ENCODE data around the gene NUAK2.

Gene NUAK2

GRCh38 chr1:205346956-205347574 is 25.5 kb upstream of the NUAK2 start:
- no peak for DNase-seq (ENCODE audit: low spot score)

- no peak for DNase-seq (ENCODE audit: low spot score)
Observed at GRCh38 chr1:205345761-205346160, 24.2 kb upstream of the NUAK2 start.

GRCh38 chr1:205344066-205344928 is 22.8 kb upstream of the NUAK2 start:
- DNase-seq (ENCODE audit: low spot score), result peak; percentile 20

GRCh38 chr1:205343431-205344065 is 22.0 kb upstream of the NUAK2 start:
- no peak for DNase-seq (ENCODE audit: low spot score)

- no peak for DNase-seq (ENCODE audit: low spot score)
Observed at GRCh38 chr1:205342986-205343385, 21.4 kb upstream of the NUAK2 start.

DNA sequence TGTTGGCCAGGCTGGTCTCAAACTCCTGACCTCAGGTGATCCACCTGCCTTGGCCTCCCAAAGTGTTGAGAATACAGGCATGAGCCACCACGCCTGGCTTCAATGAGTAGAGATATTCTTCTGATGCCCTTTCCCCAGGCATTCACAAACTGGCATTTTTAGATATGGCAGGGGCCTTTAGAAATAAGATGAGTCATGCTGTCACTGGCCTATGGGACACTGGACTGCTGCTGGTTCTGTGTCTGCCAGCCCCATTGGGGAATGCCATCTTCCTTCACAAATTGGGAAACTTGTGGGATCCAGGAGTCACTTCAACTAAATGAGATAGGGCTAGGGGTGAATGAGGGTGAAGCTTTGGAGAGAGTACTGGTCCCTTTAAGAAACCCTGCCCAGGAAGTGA is 19.1 kb upstream of the NUAK2 start:
- DNase-seq (ENCODE audit: low spot score), result no peak

DNA sequence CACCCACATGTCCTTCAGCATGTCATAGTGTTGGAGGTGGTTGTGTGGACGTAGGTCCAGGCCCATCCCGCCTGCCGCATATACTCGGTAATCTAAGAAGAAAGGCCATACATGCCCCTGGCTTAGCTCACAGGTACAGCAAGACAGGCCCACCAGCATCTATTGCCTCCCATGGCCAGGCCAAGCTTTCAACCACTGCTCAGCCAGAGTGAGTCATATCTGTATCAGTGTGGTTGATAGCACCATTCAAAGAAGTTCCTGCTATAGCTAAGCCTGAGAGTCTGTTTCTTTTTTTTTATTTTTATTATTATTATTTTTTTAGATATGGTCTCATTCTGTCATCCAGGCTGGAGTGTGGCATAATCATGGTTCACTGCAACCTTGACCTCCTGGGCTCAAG is 18.2 kb upstream of the NUAK2 start:
- no peak for DNase-seq (ENCODE audit: low spot score)

- no peak for DNase-seq (ENCODE audit: low spot score)
Observed at GRCh38 chr1:205339197-205339702, 17.7 kb upstream of the NUAK2 start.

- no peak for DNase-seq (ENCODE audit: low spot score)
Observed at GRCh38 chr1:205338011-205338410, 16.5 kb upstream of the NUAK2 start.

GRCh38 chr1:205337481-205337880 is 15.9 kb upstream of the NUAK2 start:
- no peak for DNase-seq (ENCODE audit: low spot score)

GRCh38 chr1:205335692-205336091 is 14.1 kb upstream of the NUAK2 start:
- peak; percentile 78 for DNase-seq (ENCODE audit: low spot score)

DNA sequence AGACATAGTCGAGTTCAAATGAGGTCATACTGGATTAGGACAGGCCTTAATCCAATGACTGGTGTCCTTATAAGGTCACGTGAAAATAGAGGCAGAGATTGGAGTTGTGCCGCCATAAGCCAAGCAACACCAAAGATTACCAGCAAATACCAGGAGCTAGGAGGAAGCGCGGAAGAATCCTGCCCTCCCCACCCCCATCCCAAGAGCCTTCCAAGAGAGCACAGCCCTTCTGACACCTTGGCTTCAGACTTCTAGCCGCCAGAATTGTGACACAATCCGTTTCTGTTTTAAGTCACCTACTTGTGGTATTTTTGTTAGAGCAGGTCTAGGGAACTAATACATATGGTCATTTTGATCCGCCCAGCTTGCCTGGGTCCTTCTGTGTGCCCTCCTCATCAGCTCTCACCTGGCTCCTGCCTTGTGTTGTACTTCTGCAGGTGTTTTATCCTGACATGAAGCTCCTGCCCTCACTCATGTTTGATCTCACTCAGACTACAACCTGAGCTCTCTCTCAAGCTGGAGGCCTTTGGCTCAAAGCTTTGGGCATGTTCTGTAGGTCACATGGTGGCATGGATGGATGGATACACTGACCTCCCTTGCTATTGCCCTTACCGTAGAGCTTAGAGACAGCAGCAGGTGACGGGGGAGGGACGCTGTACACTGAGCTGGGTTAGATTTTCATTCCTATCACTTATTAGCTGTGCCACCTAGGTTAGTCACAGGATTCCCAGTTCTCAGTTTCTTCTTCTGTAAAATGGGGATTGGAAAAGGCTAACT is 10.7 kb upstream of the NUAK2 start:
- DNase-seq (ENCODE audit: low spot score), result no peak

- DNase-seq (ENCODE audit: low spot score), result no peak
Observed at GRCh38 chr1:205330150-205330549, 8.6 kb upstream of the NUAK2 start.

DNA sequence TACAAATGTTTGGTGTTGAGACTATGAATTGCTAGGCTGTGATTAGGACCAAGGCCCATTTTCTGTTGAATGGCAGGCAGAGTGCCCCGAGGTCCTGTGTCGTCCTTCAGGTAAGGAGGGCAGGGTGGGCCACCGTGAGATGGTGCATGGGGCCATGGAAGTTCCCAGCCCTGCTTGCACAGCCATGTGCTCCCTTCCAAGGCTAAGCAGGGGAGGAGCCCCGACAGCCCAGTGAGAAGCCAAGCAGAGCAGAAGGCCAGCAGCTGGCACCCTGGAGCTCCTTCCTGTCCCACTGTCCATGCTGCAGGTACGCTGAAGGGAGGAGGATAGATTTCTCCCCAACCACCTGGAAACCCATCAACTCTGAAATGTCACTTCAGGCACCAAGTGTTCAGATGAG is 8.2 kb upstream of the NUAK2 start:
- DNase-seq (ENCODE audit: low spot score), result no peak

- DNase-seq (ENCODE audit: low spot score), result no peak
Observed at GRCh38 chr1:205328476-205328875, 6.9 kb upstream of the NUAK2 start.

DNA sequence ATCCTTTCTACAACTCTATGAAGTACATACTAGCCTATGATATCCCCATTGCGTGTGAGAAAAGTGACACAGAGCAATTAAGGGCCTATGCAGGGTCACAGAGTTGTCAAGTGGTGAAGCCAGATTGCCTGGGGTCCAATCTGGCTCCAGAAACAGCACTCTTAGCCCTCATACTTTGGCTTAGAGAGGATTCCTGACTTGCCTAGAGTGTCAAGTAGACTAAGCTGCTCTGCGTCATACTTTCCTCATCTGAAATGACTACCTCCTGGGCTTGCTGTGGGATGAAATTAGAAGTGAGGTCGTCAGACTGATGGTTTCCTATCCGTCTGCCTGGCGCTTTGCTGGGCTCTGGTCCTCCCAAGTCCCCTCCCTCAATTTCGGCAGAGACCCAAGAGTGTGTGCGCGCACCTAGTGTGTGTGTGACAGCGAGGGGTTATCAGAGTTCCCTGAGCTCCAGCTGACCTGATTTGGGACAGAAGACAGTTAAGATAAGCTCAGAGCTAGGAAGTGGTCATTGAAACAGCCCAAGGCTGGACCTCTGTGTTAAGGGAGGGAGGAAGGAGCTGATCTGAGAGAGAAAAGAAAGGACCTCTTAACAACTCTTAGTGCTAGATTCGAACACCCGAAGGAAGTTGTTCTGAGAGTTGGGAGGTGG is 5.4 kb upstream of the NUAK2 start:
- DNase-seq (ENCODE audit: low spot score), result no peak

DNA sequence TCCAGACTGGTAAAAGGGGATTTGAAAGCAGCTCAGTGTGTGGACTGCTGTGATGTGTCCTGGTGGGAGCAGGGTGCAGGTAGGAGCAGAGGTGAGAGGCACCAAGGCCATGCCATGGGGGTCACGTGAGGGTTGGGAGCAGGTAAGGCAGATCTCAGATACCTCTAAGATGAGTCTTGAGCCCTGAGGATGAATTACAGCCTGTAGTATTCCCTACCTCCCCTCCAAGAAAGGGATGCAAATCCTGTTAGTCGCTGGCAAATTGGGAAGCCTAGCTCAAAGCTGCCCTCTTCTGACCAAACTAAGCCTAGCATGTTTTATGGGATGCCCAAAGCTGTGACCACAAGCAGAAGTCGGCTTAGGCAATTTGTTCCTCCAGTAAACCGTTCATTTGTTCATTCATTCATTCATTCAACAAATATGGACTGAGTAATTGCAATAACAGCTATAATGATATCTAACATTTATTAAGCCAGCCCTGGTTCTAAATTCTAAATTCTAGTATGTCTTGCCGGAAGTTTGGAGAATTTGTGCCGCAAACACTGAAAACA is 3.9 kb upstream of the NUAK2 start:
- DNase-seq (ENCODE audit: low spot score), result peak; percentile 79

DNA sequence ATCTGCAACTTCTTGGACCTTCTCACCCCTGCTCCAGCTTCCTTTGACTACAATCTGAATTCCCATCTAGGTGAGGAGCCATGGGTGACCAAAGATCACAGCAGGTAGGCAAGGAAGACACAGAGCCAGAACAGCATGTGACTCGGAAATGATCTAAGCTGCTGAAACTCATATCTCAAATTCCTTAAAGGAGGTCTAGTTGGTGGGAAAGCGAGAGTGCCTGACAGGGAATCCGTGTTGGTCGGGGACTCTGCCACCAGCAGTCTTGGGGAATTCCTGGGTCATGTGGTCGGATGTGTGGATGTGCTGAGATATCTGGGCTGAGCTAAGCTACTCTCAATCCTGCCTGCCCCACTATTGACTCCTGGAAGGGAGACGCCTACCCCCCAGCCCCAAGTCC is 3.2 kb upstream of the NUAK2 start:
- no peak for DNase-seq (ENCODE audit: low spot score)

- no peak for DNase-seq (ENCODE audit: low spot score)
Observed at GRCh38 chr1:205323794-205324193, 2.2 kb upstream of the NUAK2 start.

- DNase-seq (ENCODE audit: low spot score), result no peak
Observed at GRCh38 chr1:205321959-205322283, 376 bp upstream of the NUAK2 start.
